Small intestine (tissue), 16 donors: ENCODE data around the gene SH3BGRL. TPM values are rescaled to one million over a fixed set of nuclear protein-coding genes. Genes with fewer than 3 reads are reported as not detected.

ENCODE experiments used
- DNase-seq, 2 donors: peaks; one replicate each; pipeline versions ENCODE4 v3.0.0 to v3.0.0-alpha.2; 2013
- FAIRE-seq: peaks from 2 replicates; lab custom pipeline; 2012; peaks lifted over from hg19 to GRCh38; lab: Jason Lieb, UNC
- H3K27ac ChIP-seq, 3 donors: one replicate each; pipeline ENCODE4 v1.5.1; 2013; ENCODE audit warnings: low read length in 2 of 3, mild to moderate bottlenecking in 2 of 3, control low read depth in 1 of 3, inconsistent platforms in 1 of 3, low read depth in 1 of 3, moderate library complexity in 1 of 3
- H3K27me3 ChIP-seq, 3 donors: one replicate each; pipeline ENCODE4 v1.6.1; 2013; ENCODE audit warnings: low read length in 3 of 3, inconsistent platforms in 1 of 3; ENCODE audit not compliant: control insufficient read depth in 3 of 3, insufficient read depth in 3 of 3
- H3K36me3 ChIP-seq, 3 donors: one replicate each; pipeline ENCODE4 v1.6.1; 2013; ENCODE audit warnings: low read length in 3 of 3, inconsistent platforms in 1 of 3, low read depth in 1 of 3, mild to moderate bottlenecking in 1 of 3, moderate library complexity in 1 of 3; ENCODE audit not compliant: control insufficient read depth in 3 of 3, insufficient read depth in 2 of 3
- H3K4me1 ChIP-seq, 3 donors: one replicate each; pipeline ENCODE4 v1.6.1; 2013; ENCODE audit warnings: low read length in 2 of 3, inconsistent platforms in 1 of 3, low read depth in 1 of 3, mild to moderate bottlenecking in 1 of 3, moderate library complexity in 1 of 3; ENCODE audit not compliant: control insufficient read depth in 3 of 3, insufficient read depth in 2 of 3
- H3K4me3 ChIP-seq, 3 donors: one replicate each; pipeline ENCODE4 v1.5.1; 2013; ENCODE audit warnings: low read length in 3 of 3, control low read depth in 1 of 3, inconsistent platforms in 1 of 3, low read depth in 1 of 3, mild to moderate bottlenecking in 1 of 3, moderate library complexity in 1 of 3
- H3K9me3 ChIP-seq, 2 donors: one replicate each; pipeline ENCODE4 v1.6.1; 2013; ENCODE audit warnings: low read depth in 1 of 2, low read length in 1 of 2; ENCODE audit not compliant: control insufficient read depth in 2 of 2, insufficient read depth in 1 of 2
- WGBS, 3 donors: extraction: QIAGEN DNeasy Blood & Tissue Kit; methylation state at CpG; one replicate each; pipeline ENCODE4 v1.1.7; 2013; 5-methylcytosine and 5-hydroxymethylcytosine counted together
- long read RNA-seq, 10 donors: transcript quantifications; one replicate each; lab custom pipeline, GENCODE V29; 2026
- polyA plus RNA-seq, 4 donors: library from polyadenylated mRNA; stranded (reverse) in 3 of 4; unstranded in 1 of 4; fragments of 200-250 nt in 3 of 4; fragments of 120-200 nt in 1 of 4; gene quantifications; one replicate each; pipeline versions ENCODE4 v1.2.1 to v1.2.3, GENCODE V29; 2013
- donor health status: healthy with polysubstance abuse.
- donor health status: control.
- donor health status: control.
- donor health status: Bipolar disorder and iron deficiency.
- donor health status: healthy.

Gene SH3BGRL
- 100 to 1,000 TPM in 1 of 4 donors, 10 to 100 TPM in 3; 65.0 to 108 (median 70.2) TPM for polyA plus RNA-seq
- long read RNA-seq, donor 1, transcript SH3BGRL-201 (4 exons, 1,923 nt) = major isoform, 144 of 231 reads
- long read RNA-seq, donor 1, partial matches to known transcripts = 87 of 231 reads
- long read RNA-seq, donor 1, other reads (novel, unspliced or antisense) = 0 of 231 reads
- long read RNA-seq, donor 2, transcript SH3BGRL-201 (4 exons, 1,923 nt) = major isoform, 32 of 32 reads
- long read RNA-seq, donor 2, partial matches to known transcripts = 0 of 32 reads
- long read RNA-seq, donor 2, other reads (novel, unspliced or antisense) = 0 of 32 reads
- long read RNA-seq, donor 3, transcript SH3BGRL-201 (4 exons, 1,923 nt) = major isoform, 47 of 54 reads
- long read RNA-seq, donor 3, partial matches to known transcripts = 5 of 54 reads
- long read RNA-seq, donor 3, other reads (novel, unspliced or antisense) = 0 of 54 reads
- long read RNA-seq, donor 4, partial matches to known transcripts = 0 of 2 reads
- long read RNA-seq, donor 4, other reads (novel, unspliced or antisense) = 0 of 2 reads
- long read RNA-seq, donor 5, transcript SH3BGRL-201 (4 exons, 1,923 nt) = major isoform, 5 of 18 reads
- long read RNA-seq, donor 5, partial matches to known transcripts = 13 of 18 reads
- long read RNA-seq, donor 5, other reads (novel, unspliced or antisense) = 0 of 18 reads
- long read RNA-seq, donor 6, transcript SH3BGRL-201 (4 exons, 1,923 nt) = major isoform, 59 of 60 reads
- long read RNA-seq, donor 6, partial matches to known transcripts = 0 of 60 reads
- long read RNA-seq, donor 6, other reads (novel, unspliced or antisense) = 0 of 60 reads
- long read RNA-seq, donor 7, transcript SH3BGRL-201 (4 exons, 1,923 nt) = major isoform, 55 of 55 reads
- long read RNA-seq, donor 7, partial matches to known transcripts = 0 of 55 reads
- long read RNA-seq, donor 7, other reads (novel, unspliced or antisense) = 0 of 55 reads
- long read RNA-seq, donor 8, transcript SH3BGRL-201 (4 exons, 1,923 nt) = major isoform, 13 of 13 reads
- long read RNA-seq, donor 8, partial matches to known transcripts = 0 of 13 reads
- long read RNA-seq, donor 8, other reads (novel, unspliced or antisense) = 0 of 13 reads
- long read RNA-seq, donor 9, transcript SH3BGRL-201 (4 exons, 1,923 nt) = major isoform, 13 of 13 reads
- long read RNA-seq, donor 9, partial matches to known transcripts = 0 of 13 reads
- long read RNA-seq, donor 9, other reads (novel, unspliced or antisense) = 0 of 13 reads
- long read RNA-seq, donor 10, transcript SH3BGRL-201 (4 exons, 1,923 nt) = major isoform, 107 of 116 reads
- long read RNA-seq, donor 10, partial matches to known transcripts = 8 of 116 reads
- long read RNA-seq, donor 10, other reads (novel, unspliced or antisense) = 0 of 116 reads

DNA sequence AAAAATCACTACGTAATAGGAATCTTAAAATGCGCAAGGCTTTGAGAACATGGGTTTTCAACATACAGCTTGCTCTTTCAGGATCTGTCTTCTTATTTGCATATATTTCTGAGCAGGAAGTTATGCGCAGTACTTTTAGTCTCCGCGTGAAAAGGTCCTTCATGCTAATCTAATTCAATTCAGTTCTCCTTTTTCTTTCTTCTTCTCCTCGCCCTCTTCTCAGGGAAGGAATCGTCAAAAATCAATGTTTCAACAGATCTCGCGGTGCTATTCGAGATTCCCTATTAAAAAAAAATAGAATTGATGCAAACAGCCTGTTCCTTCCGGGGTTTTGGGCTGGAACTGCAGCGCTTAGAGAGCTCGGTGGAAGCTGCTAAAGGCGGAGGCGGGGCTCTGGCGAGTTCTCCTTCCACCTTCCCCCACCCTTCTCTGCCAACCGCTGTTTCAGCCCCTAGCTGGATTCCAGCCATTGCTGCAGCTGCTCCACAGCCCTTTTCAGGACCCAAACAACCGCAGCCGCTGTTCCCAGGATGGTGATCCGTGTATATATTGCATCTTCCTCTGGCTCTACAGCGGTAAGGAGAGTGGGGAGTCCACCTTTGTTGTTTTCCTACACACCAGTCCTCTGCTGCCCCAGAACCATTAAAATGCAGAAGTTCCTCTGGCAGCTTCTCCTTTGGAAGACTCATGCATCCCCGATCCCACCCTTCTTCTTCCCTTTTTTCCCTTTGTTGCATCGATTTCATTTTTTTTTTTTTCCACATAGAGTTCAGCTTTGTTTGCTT, at the start of gene SH3BGRL, which contains the start of gene HMGN5:
Gene SH3BGRL (plus strand): TSS at position 432 of the 785 bp plus-strand sequence. CDS start 99 bp downstream, at position 531.
Gene HMGN5 (minus strand): TSS at position 243 of the 785 bp plus-strand sequence. CDS start 80,364 bp downstream, outside the sequence.
- peak within 1 kb of the TSS; percentile 47 to 91 (median 53) for H3K4me3 ChIP-seq
- H3K36me3 ChIP-seq = no peaks in the 10 kb centered on the region
- H3K4me1 ChIP-seq = no peaks in the 10 kb centered on the region
- H3K27ac ChIP-seq = peak within 1 kb of the TSS; percentile 32 to 88 (median 78)
- H3K27me3 ChIP-seq = no peaks in the 10 kb centered on the region
- 0 to 28% (median 7%) methylated on average over 22 to 23 of the region's 23 CpGs for WGBS, 3 donors
- FAIRE-seq = no peak
- H3K9me3 ChIP-seq = no peaks in the 10 kb centered on the region
- peak; percentile 70 to 83 for DNase-seq

- Histone ChIP-seq H3K36me3 (no peaks in the 10 kb centered on the region), H3K4me3 (no peak overlapping the region), H3K27ac (no peak overlapping the region), H3K27me3 (no peaks in the 10 kb centered on the region), H3K9me3 (no peaks in the 10 kb centered on the region), H3K4me1 (no peaks in the 10 kb centered on the region)
- WGBS, 3 donors = 70 to 89% (median 85%) methylated on average over 3 of the region's 3 CpGs
- DNase-seq = no peak
- FAIRE-seq = no peak
These were observed 33.5 kb upstream of the SH3BGRL start for GRCh38 chrX:81168391-81168790.

DNA sequence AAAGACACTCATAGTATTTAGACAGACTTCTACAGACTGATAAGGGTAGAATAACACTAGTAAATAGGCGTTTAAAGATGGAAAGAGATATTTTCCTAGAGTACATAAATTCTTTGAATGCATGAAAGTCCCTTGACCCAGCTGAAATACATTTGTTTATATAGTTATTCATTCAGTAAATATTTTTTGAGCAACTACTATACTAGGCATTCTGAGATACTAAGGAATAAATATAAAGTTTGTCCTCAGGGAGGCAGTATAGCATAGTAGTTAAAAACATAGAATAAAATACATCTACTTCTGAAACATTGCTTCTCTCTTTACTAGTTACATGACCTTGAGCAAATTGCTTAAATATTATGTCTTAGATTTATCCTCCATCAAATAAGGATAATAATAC, 27.6 kb upstream of the SH3BGRL start:
- FAIRE-seq (peak; percentile 70), DNase-seq (peak; percentile 17 to 26)
- Histone ChIP-seq H3K27ac (no peak overlapping the region), H3K4me1 (no peaks in the 10 kb centered on the region), H3K36me3 (no peaks in the 10 kb centered on the region), H3K27me3 (no peaks in the 10 kb centered on the region), H3K4me3 (no peak overlapping the region), H3K9me3 (no peaks in the 10 kb centered on the region)
- WGBS, 3 donors = 28 to 34% (median 31%) methylated on average over 1 of the region's 1 CpG

DNA sequence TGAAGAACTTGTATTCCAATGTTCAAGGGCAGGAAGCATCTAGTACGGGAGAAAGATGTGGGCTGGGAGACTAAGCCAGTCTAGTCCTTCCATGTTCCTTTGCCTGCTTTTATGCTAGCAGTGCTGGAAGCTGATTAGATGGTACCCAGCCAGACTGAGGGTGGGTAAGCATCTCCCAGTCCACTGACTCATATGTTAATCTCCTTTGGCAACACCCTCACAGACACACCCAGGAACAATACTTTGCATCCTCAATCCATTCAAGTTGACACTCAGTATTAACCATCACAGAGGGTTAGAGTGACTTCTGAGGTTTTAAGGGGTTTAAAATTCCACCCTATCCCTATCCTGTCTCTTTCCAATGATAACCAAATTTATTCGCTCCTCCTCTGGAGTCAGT, 6.6 kb upstream of the SH3BGRL start:
- Histone ChIP-seq H3K4me1 (no peaks in the 10 kb centered on the region), H3K27ac (no peak overlapping the region), H3K4me3 (no peak overlapping the region), H3K27me3 (no peaks in the 10 kb centered on the region), H3K36me3 (no peaks in the 10 kb centered on the region), H3K9me3 (no peaks in the 10 kb centered on the region)
- 76 to 93% (median 92%) methylated on average over 2 of the region's 2 CpGs for WGBS, 3 donors
- FAIRE-seq (no peak), DNase-seq (no peak)

DNA sequence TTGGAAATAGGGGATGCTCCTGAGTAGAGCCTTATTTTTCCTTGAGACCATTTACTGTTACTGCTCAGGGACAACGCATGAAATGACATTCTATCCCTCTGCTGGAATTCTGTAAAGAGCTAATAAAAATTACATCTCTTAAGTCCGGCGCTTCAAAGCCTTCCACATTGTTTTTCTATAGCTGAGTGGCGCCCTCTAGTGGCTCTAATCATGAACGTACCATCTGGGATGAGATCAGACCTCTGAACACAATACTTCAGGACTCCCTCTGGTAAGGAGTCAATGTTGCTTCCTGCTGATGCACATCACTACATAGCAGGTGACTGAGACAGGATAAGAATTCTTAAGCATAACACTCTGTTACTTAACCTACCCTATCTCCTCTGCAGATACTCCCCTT, 6.2 kb upstream of the SH3BGRL start:
- peak; percentile 54 to 55 for DNase-seq
- WGBS, 3 donors = 6 to 12% (median 11%) methylated on average over 5 of the region's 5 CpGs
- Histone ChIP-seq H3K9me3 (no peaks in the 10 kb centered on the region), H3K4me3 (no peak overlapping the region), H3K36me3 (no peaks in the 10 kb centered on the region), H3K27ac (no peak overlapping the region), H3K27me3 (no peaks in the 10 kb centered on the region), H3K4me1 (no peaks in the 10 kb centered on the region)
- FAIRE-seq = no peak

DNA sequence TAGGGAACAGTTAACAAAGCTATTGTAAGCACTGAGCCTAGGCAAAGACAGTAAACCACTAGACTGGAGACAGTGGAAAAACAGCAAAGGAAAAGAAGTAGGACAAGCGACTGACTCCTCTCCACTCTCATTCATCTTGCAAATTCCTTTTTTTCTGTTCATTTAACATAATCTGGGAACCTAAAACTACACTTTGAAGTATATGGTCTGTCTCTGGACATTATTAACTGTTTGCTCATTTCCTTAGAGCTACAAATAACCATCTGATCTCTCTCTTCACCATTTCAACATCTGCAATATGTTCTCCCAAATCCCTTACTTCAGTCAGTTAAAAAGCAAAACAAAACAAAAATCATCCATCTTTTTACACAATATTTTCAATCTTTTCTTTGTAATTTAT, 831 bp upstream of the SH3BGRL start:
- H3K27ac ChIP-seq = peak overlapping the region in 2 of 3 donors; percentile 32 to 88
- DNase-seq = peak; percentile 0 to 10
- FAIRE-seq = no peak
- H3K36me3 ChIP-seq = no peaks in the 10 kb centered on the region
- H3K4me3 ChIP-seq = peak overlapping the region in 1 of 3 donors; percentile 91
- whole genome bisulfite sequencing, 3 donors = 45 to 52% (median 50%) methylated on average over 1 of the region's 1 CpG
- H3K4me1 ChIP-seq = no peaks in the 10 kb centered on the region
- H3K9me3 ChIP-seq = no peaks in the 10 kb centered on the region
- H3K27me3 ChIP-seq = no peaks in the 10 kb centered on the region

- Histone ChIP-seq H3K27ac (peak overlapping the region in 2 of 3 donors; percentile 78 to 88), H3K36me3 (no peaks in the 10 kb centered on the region), H3K27me3 (no peaks in the 10 kb centered on the region), H3K9me3 (no peaks in the 10 kb centered on the region), H3K4me3 (peak overlapping the region; percentile 47 to 91 (median 53)), H3K4me1 (no peaks in the 10 kb centered on the region)
- WGBS, 3 donors = 1 to 31% (median 12%) methylated on average over 8 of the region's 8 CpGs
- FAIRE-seq (no peak), DNase-seq (peak in 1 of 2 donors; percentile 19)
These were observed 536 bp downstream of the SH3BGRL start for GRCh38 chrX:81202456-81202819.
